ENCODE data around the gene LHFPL3.

The LHFPL3 gene

DNA sequence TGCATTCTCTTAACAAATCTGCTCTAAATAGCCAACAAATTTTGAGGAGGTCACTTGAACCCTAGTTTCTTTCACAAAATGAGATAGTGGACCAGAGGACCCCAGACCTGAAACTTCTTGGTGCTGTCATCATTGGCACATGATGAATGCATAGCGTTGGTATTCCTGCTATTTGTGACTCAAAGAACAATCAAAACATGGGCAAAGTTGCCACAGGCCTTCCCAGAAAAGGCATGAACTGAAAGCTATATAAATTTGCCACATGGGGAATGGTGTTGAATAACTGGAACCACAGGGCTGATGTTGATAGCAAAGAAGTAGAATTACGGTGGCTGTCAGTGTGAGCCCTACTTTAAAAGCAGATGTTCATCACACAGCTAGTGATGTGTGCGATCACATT, 465.8 kb downstream of the LHFPL3 start:
- no peak overlapping the region for H3K4me3 ChIP-seq (ENCODE audit: low read depth, low read length)
- no peak overlapping the region for H3K9ac ChIP-seq (ENCODE audit: low read length)
- H3K36me3 ChIP-seq (ENCODE audit: control insufficient read depth, insufficient read depth, low read length), result no peaks in the 10 kb centered on the region
- no peak overlapping the region for H3K27ac ChIP-seq (ENCODE audit: low read depth, low read length)
- H3K9me3 ChIP-seq (ENCODE audit: control insufficient read depth, insufficient read depth, low read depth, low read length), result no peaks in the 10 kb centered on the region
- no peaks in the 10 kb centered on the region for H3K27me3 ChIP-seq (ENCODE audit: control insufficient read depth, insufficient read depth, low read length)
- H3K4me1 ChIP-seq (ENCODE audit: control insufficient read depth, insufficient read depth, low read length), result no peaks in the 10 kb centered on the region

DNA sequence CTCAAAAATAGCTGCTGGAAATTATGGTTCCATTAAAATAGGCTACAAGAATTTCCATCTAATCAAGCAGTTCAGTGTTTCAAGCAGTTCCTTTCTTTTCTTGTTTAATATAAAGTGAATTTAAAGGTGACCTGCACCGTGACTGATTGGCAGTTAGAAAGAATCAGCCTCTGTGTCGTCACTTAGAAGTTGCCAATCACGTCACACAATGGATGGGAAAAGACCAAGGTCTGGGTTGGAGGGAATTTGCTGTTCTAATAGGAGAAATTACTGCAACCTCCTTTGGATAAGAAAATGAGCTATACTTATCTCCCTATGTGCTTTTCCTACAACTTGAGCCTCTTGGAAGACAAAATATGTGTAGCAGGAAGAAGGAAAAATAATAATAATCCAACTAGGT, 466.2 kb downstream of the LHFPL3 start:
- Histone ChIP-seq H3K36me3 (ENCODE audit: control insufficient read depth, insufficient read depth, low read length) (no peaks in the 10 kb centered on the region), H3K27me3 (ENCODE audit: control insufficient read depth, insufficient read depth, low read length) (no peaks in the 10 kb centered on the region), H3K9ac (ENCODE audit: low read length) (no peak overlapping the region), H3K4me3 (ENCODE audit: low read depth, low read length) (no peak overlapping the region), H3K4me1 (ENCODE audit: control insufficient read depth, insufficient read depth, low read length) (no peaks in the 10 kb centered on the region), H3K27ac (ENCODE audit: low read depth, low read length) (no peak overlapping the region), H3K9me3 (ENCODE audit: control insufficient read depth, insufficient read depth, low read depth, low read length) (no peaks in the 10 kb centered on the region)

DNA sequence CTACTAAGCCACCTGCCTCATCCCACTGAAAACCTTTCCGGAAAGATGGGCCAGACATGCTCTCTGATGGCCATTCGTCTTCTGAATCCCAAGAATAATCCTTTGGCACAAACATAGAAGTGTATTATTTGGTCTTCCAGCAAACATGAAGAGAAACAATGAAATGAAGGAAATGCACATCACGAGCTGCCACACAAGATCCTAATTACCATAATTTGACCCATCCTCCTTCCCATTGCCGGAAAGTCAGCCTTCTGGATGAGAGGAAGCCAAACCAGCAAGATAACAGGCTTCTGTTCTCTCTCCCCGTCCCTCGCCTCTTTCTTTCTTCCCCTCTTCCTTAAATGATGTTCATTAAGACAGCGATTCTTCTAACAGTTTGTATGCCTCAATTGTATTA, 466.7 kb downstream of the LHFPL3 start:
- Histone ChIP-seq H3K9ac (ENCODE audit: low read length) (no peak overlapping the region), H3K4me3 (ENCODE audit: low read depth, low read length) (no peak overlapping the region), H3K36me3 (ENCODE audit: control insufficient read depth, insufficient read depth, low read length) (no peaks in the 10 kb centered on the region), H3K9me3 (ENCODE audit: control insufficient read depth, insufficient read depth, low read depth, low read length) (no peaks in the 10 kb centered on the region), H3K4me1 (ENCODE audit: control insufficient read depth, insufficient read depth, low read length) (no peaks in the 10 kb centered on the region), H3K27ac (ENCODE audit: low read depth, low read length) (no peak overlapping the region), H3K27me3 (ENCODE audit: control insufficient read depth, insufficient read depth, low read length) (no peaks in the 10 kb centered on the region)

DNA sequence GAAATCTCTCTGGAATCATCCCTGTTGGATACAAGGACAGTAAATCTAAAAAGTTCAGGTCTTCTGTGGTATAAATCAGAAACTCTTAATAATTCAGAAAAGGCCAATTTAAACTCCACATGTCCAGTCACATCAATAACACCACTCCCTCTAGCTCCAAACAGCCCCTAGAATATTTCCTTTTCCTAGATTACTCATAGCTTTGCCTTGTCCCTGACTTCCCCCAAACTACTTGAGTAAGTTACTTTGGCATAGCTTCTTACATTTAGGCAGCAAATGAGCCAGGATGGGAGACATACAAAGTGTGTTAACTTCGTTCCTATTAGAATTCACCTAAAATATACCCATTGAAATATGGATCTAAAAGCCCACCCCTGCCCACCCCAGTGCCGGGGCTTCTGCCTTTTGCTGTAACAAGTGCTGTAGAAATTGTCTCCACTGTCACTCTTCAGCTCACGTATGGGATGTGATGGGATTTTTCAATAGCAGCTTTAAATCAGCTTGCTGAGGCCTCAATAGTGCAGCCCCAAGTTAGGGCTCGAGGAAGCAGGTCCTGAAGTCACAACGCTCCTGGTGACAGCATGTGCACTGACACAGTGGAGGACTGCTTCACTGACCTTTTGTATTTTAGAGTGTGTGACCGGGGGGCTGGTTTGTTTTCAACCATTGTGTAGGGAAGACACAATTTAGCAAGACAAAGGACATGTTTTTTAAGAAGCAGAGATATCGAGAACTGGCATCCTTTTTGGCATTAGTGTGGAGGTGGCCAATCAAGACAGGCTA, 467.4 kb downstream of the LHFPL3 start:
- no peaks in the 10 kb centered on the region; the same call in 1 of the 2 replicates for H3K27me3 ChIP-seq (ENCODE audit: control insufficient read depth, insufficient read depth, low read length)
- H3K36me3 ChIP-seq (ENCODE audit: control insufficient read depth, insufficient read depth, low read length), result no peaks in the 10 kb centered on the region
- no peaks in the 10 kb centered on the region for H3K4me1 ChIP-seq (ENCODE audit: control insufficient read depth, insufficient read depth, low read length)
- H3K27ac ChIP-seq (ENCODE audit: low read depth, low read length), result no peak overlapping the region
- H3K9me3 ChIP-seq (ENCODE audit: control insufficient read depth, insufficient read depth, low read depth, low read length), result no peaks in the 10 kb centered on the region
- no peak overlapping the region for H3K9ac ChIP-seq (ENCODE audit: low read length)
- no peak overlapping the region for H3K4me3 ChIP-seq (ENCODE audit: low read depth, low read length)

DNA sequence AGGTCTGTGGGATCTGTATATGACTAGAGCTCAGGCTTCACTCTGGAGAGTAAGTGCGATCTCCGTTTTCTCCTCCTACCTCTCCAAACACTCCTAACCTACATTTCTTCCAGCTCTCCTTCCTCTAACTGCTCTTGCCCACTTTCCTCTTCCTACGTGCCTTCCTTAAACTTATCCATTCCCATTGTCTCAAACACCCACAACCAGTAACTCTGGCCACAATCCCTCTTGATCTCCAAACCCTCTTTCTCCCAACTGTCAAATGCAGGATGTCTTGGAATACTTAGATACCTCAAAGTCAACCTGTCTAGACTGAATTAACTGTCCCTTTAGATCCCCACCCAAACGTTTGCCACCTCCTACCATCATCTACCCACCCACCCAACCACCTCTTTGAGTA, 471.9 kb downstream of the LHFPL3 start:
- Histone ChIP-seq H3K9me3 (ENCODE audit: control insufficient read depth, insufficient read depth, low read depth, low read length) (no peaks in the 10 kb centered on the region), H3K27me3 (ENCODE audit: control insufficient read depth, insufficient read depth, low read length) (no peaks in the 10 kb centered on the region; the same call in 1 of the 2 replicates), H3K9ac (ENCODE audit: low read length) (no peak overlapping the region), H3K4me3 (ENCODE audit: low read depth, low read length) (no peak overlapping the region), H3K36me3 (ENCODE audit: control insufficient read depth, insufficient read depth, low read length) (no peaks in the 10 kb centered on the region), H3K4me1 (ENCODE audit: control insufficient read depth, insufficient read depth, low read length) (no peaks in the 10 kb centered on the region), H3K27ac (ENCODE audit: low read depth, low read length) (no peak overlapping the region)

- no peak overlapping the region for H3K4me3 ChIP-seq (ENCODE audit: low read depth, low read length)
- no peaks in the 10 kb centered on the region for H3K4me1 ChIP-seq (ENCODE audit: control insufficient read depth, insufficient read depth, low read length)
- no peaks in the 10 kb centered on the region; the same call in 1 of the 2 replicates for H3K27me3 ChIP-seq (ENCODE audit: control insufficient read depth, insufficient read depth, low read length)
- H3K27ac ChIP-seq (ENCODE audit: low read depth, low read length), result no peak overlapping the region
- no peaks in the 10 kb centered on the region for H3K36me3 ChIP-seq (ENCODE audit: control insufficient read depth, insufficient read depth, low read length)
- no peaks in the 10 kb centered on the region for H3K9me3 ChIP-seq (ENCODE audit: control insufficient read depth, insufficient read depth, low read depth, low read length)
- H3K9ac ChIP-seq (ENCODE audit: low read length), result no peak overlapping the region
Observed at GRCh38 chr7:104801022-104801421, 472.6 kb downstream of the LHFPL3 start.

GRCh38 chr7:104803931-104804330, 475.5 kb downstream of the LHFPL3 start:
- H3K27me3 ChIP-seq (ENCODE audit: control insufficient read depth, insufficient read depth, low read length), result no peaks in the 10 kb centered on the region; the same call in 1 of the 2 replicates
- H3K9ac ChIP-seq (ENCODE audit: low read length), result no peak overlapping the region
- H3K27ac ChIP-seq (ENCODE audit: low read depth, low read length), result no peak overlapping the region
- H3K4me1 ChIP-seq (ENCODE audit: control insufficient read depth, insufficient read depth, low read length), result no peaks in the 10 kb centered on the region
- H3K36me3 ChIP-seq (ENCODE audit: control insufficient read depth, insufficient read depth, low read length), result no peaks in the 10 kb centered on the region
- no peak overlapping the region for H3K4me3 ChIP-seq (ENCODE audit: low read depth, low read length)
- no peaks in the 10 kb centered on the region for H3K9me3 ChIP-seq (ENCODE audit: control insufficient read depth, insufficient read depth, low read depth, low read length)

GRCh38 chr7:104804696-104805095, 476.3 kb downstream of the LHFPL3 start:
- no peak overlapping the region for H3K27ac ChIP-seq (ENCODE audit: low read depth, low read length)
- H3K9me3 ChIP-seq (ENCODE audit: control insufficient read depth, insufficient read depth, low read depth, low read length), result no peaks in the 10 kb centered on the region
- H3K36me3 ChIP-seq (ENCODE audit: control insufficient read depth, insufficient read depth, low read length), result no peaks in the 10 kb centered on the region
- no peaks in the 10 kb centered on the region for H3K4me1 ChIP-seq (ENCODE audit: control insufficient read depth, insufficient read depth, low read length)
- no peak overlapping the region for H3K4me3 ChIP-seq (ENCODE audit: low read depth, low read length)
- H3K9ac ChIP-seq (ENCODE audit: low read length), result no peak overlapping the region
- no peaks in the 10 kb centered on the region; the same call in 1 of the 2 replicates for H3K27me3 ChIP-seq (ENCODE audit: control insufficient read depth, insufficient read depth, low read length)

DNA sequence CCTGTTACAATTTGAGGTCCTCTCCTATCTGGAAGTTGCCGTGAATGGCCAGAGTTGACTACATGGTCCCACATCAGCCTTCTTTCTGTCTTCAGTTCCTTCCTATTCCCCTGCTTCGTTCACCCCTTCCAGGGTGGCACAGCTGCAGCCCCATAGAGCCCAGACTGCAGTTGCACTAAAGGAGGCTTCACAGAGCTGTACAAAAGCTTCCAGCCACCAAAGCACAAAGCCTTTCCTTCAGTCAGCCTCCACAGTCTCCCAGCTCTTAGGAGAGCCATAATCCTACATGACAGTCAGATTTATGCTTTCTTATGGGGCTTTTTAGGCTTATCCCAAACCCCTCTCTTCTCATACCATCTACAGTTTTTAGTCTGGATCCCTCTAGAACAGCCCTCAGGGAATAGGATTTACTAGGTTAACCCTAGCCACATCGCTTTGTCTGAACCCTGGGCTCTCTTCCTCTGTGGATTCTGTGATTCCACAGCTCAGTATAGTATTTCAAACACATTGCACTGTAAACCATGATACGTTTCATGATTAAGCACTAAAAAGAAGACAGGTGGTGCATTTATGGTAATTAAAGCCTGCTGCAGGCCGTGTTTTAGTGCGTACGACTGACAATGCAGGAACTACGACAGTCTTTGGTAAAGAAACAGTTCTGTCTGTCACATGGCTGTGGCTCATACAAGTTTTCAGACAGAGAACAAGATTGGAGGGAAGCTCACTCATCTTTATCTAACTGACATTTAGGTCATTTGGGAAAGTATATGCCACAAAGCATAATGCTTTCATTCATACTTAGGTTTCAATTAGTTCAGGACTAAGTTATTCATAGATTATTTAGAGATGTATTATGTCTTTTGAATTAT, 477.3 kb downstream of the LHFPL3 start:
- no peaks in the 10 kb centered on the region for H3K4me1 ChIP-seq (ENCODE audit: control insufficient read depth, insufficient read depth, low read length)
- H3K27ac ChIP-seq (ENCODE audit: low read depth, low read length), result no peak overlapping the region
- H3K4me3 ChIP-seq (ENCODE audit: low read depth, low read length), result no peak overlapping the region
- H3K27me3 ChIP-seq (ENCODE audit: control insufficient read depth, insufficient read depth, low read length), result no peaks in the 10 kb centered on the region; the same call in 1 of the 2 replicates
- H3K9ac ChIP-seq (ENCODE audit: low read length), result no peak overlapping the region
- H3K36me3 ChIP-seq (ENCODE audit: control insufficient read depth, insufficient read depth, low read length), result no peaks in the 10 kb centered on the region
- H3K9me3 ChIP-seq (ENCODE audit: control insufficient read depth, insufficient read depth, low read depth, low read length), result no peaks in the 10 kb centered on the region

DNA sequence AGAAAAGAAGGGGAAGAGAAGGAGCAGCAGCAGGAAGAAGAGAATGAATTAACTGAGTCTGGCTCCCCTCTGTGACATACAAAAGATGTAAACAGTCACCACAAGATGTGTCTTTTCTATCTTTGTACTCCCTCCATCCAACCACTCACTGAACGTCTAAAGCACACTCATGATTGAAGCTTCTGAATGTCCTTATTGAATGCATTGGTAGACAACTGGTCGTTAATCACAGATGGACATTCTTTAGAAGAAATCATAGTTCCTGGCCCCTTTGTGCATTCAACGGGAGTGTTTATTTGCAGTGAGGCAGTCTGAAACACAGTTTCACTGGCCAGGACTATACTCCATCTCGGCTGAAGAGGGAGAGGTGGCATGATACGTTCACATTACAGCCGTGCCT, 479.3 kb downstream of the LHFPL3 start:
- no peaks in the 10 kb centered on the region for H3K4me1 ChIP-seq (ENCODE audit: control insufficient read depth, insufficient read depth, low read length)
- H3K9ac ChIP-seq (ENCODE audit: low read length), result no peak overlapping the region
- no peaks in the 10 kb centered on the region for H3K36me3 ChIP-seq (ENCODE audit: control insufficient read depth, insufficient read depth, low read length)
- no peak overlapping the region for H3K4me3 ChIP-seq (ENCODE audit: low read depth, low read length)
- H3K27ac ChIP-seq (ENCODE audit: low read depth, low read length), result no peak overlapping the region
- no peaks in the 10 kb centered on the region for H3K9me3 ChIP-seq (ENCODE audit: control insufficient read depth, insufficient read depth, low read depth, low read length)
- no peaks in the 10 kb centered on the region; the same call in 1 of the 2 replicates for H3K27me3 ChIP-seq (ENCODE audit: control insufficient read depth, insufficient read depth, low read length)

- Histone ChIP-seq H3K4me3 (ENCODE audit: low read depth, low read length) (no peak overlapping the region), H3K4me1 (ENCODE audit: control insufficient read depth, insufficient read depth, low read length) (no peaks in the 10 kb centered on the region), H3K9me3 (ENCODE audit: control insufficient read depth, insufficient read depth, low read depth, low read length) (no peaks in the 10 kb centered on the region), H3K36me3 (ENCODE audit: control insufficient read depth, insufficient read depth, low read length) (no peaks in the 10 kb centered on the region), H3K27ac (ENCODE audit: low read depth, low read length) (no peak overlapping the region), H3K27me3 (ENCODE audit: control insufficient read depth, insufficient read depth, low read length) (no peaks in the 10 kb centered on the region; the same call in 1 of the 2 replicates), H3K9ac (ENCODE audit: low read length) (no peak overlapping the region)
Observed at GRCh38 chr7:104809906-104810305, 481.5 kb downstream of the LHFPL3 start.

Data from HUES6 (cell line).